ENCODE measurements around the gene AKAP17A.
"Not testable (repeated sequence)": the region's sequence is repeated elsewhere in the genome, so short reads cannot be mapped to it uniquely, and the experiment has no call there.

The AKAP17A gene

GRCh38 chrX:1606496-1606895 lies 15.1 kb downstream of the AKAP17A start:
- DNase-seq, result no peak

- no peak for DNase-seq
These were observed 17.9 kb downstream of the AKAP17A start for GRCh38 chrX:1609311-1609710.

- DNase-seq, result no peak
These were observed 18.4 kb downstream of the AKAP17A start for GRCh38 chrX:1609762-1610161.

- DNase-seq, result no peak
These were observed 18.8 kb downstream of the AKAP17A start for GRCh38 chrX:1610166-1610565.

- no peak for DNase-seq
These were observed 19.3 kb downstream of the AKAP17A start for GRCh38 chrX:1610736-1611135.

- DNase-seq, result no peak
These were observed 21.4 kb downstream of the AKAP17A start for GRCh38 chrX:1612641-1613286.

GRCh38 chrX:1614927-1615326 lies 23.5 kb downstream of the AKAP17A start, which contains the start of gene ASMT:
TSS of gene ASMT (plus strand) at chrX:1615059. CDS start at chrX:1615200, 141 bp downstream.
- DNase-seq, result no peak

- DNase-seq, result no peak
These were observed 27.3 kb downstream of the AKAP17A start for GRCh38 chrX:1618689-1619088.

- DNase-seq, result no peak
These were observed 32.3 kb downstream of the AKAP17A start for GRCh38 chrX:1623691-1624090.

- DNase-seq, result not testable (repeated sequence)
These were observed 32.9 kb downstream of the AKAP17A start for GRCh38 chrX:1624158-1624860.

- DNase-seq, result not testable (repeated sequence)
These were observed 33.4 kb downstream of the AKAP17A start for GRCh38 chrX:1624861-1625215.

GRCh38 chrX:1629244-1629643 lies 37.8 kb downstream of the AKAP17A start:
- no peak for DNase-seq

- DNase-seq, result no peak
These were observed 54.6 kb downstream of the AKAP17A start for GRCh38 chrX:1646009-1646408.

- DNase-seq, result no peak
These were observed 58.2 kb downstream of the AKAP17A start for GRCh38 chrX:1649621-1650020.
